Lower leg skin (tissue), 3 donors: ENCODE measurements around the gene PLCH1.

Source experiments
- POLR2A ChIP-seq, 2 donors: fragments of 450-650 bp; IDR thresholded peaks; one replicate each; pipeline ENCODE4 v1.6.1; 2016 to 2017; ENCODE audit warnings: antibody characterized with exemption in 2 of 2, mild to moderate bottlenecking in 1 of 2, moderate library complexity in 1 of 2
- TF ChIP-seq, protein P1 (sequence below), 3 donors: fragments of 450-650 bp; IDR thresholded peaks; one replicate each; pipeline ENCODE4 v1.5.1; 2016; ENCODE audit warnings: antibody characterized with exemption in 3 of 3, mild to moderate bottlenecking in 3 of 3, moderate library complexity in 2 of 3

DNA sequence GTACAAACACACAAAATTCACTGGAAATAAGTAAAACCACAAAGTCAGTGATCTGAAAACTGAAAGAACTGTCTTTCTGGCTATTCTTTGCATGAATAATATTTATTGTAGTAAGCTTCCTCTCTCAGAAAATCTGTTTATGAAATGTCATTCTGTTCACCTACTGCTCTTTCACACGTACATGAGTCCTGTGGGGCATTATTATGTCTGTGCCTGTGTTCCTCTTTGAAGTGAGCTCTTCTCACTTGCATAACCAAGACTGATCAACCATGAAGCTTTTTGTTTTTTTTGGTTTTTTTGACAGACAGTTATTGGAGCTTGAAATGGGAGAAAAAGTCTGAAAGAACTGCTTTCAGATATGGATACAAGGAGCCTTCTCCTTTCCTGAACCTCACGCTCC, 195.8 kb downstream of the PLCH1 start:
- TF ChIP-seq, protein P1, sequence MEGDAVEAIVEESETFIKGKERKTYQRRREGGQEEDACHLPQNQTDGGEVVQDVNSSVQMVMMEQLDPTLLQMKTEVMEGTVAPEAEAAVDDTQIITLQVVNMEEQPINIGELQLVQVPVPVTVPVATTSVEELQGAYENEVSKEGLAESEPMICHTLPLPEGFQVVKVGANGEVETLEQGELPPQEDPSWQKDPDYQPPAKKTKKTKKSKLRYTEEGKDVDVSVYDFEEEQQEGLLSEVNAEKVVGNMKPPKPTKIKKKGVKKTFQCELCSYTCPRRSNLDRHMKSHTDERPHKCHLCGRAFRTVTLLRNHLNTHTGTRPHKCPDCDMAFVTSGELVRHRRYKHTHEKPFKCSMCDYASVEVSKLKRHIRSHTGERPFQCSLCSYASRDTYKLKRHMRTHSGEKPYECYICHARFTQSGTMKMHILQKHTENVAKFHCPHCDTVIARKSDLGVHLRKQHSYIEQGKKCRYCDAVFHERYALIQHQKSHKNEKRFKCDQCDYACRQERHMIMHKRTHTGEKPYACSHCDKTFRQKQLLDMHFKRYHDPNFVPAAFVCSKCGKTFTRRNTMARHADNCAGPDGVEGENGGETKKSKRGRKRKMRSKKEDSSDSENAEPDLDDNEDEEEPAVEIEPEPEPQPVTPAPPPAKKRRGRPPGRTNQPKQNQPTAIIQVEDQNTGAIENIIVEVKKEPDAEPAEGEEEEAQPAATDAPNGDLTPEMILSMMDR (IDR thresholded peaks at IDR 0.05) = no peak
- no peak for TF ChIP-seq POLR2A (IDR thresholded peaks at IDR 0.05)
